ENCODE measurements around the gene ZNF526. TPM values are rescaled to one million over a fixed set of nuclear protein-coding genes. Genes with fewer than 3 reads are reported as not detected.

Gene ZNF526
- total RNA-seq = 9.0 and 11.1 TPM in 2 replicates

GRCh38 chr19:42219812-42220750, at the start of gene ZNF526:
TSS of gene ZNF526 (plus strand) at chr19:42220312. CDS start at chr19:42224404, 4,092 bp downstream.

GRCh38 chr19:42217520-42218437, 2.3 kb upstream of the ZNF526 start, which contains the start of gene DEDD2:
TSS of gene DEDD2 (minus strand) at chr19:42217677. CDS start at chr19:42217007, 670 bp downstream.

GRCh38 chr19:42242512-42243409, 22.6 kb downstream of the ZNF526 start, which contains the start of gene GSK3A:
TSS of gene GSK3A (minus strand) at chr19:42242602. CDS start at chr19:42242465, 137 bp downstream.

GRCh38 chr19:42254850-42255765, 35.0 kb downstream of the ZNF526 start, which contains the start of gene ERF:
TSS of gene ERF (minus strand) at chr19:42255128. CDS start at chr19:42254999, 129 bp downstream.

GRCh38 chr19:42268704-42269477, 48.8 kb downstream of the ZNF526 start, which contains the start of gene CIC:
TSS of gene CIC (plus strand) at chr19:42269252. CDS start at chr19:42271784, 2,532 bp downstream.

Other genes starting within 250 kb of the ZNF526 start
- gene ATP1A3, start 226.1 kb upstream of the ZNF526 start, total RNA-seq = 0.07 and 0.13 TPM in 2 replicates
- 0.27 and 5.8 TPM in 2 replicates for gene GRIK5, start 150.1 kb upstream of the ZNF526 start, total RNA-seq
- 11.0 and 14.8 TPM in 2 replicates for gene ZNF574, start 144.1 kb upstream of the ZNF526 start, total RNA-seq
- gene POU2F2, start 87.9 kb upstream of the ZNF526 start, total RNA-seq = 0.40 and 1.1 TPM in 2 replicates
- 9.0 and 16.9 TPM in 2 replicates for gene DEDD2, start 2.6 kb upstream of the ZNF526 start, total RNA-seq
- gene GSK3A, start 22.3 kb downstream of the ZNF526 start, total RNA-seq = 22.3 and 30.4 TPM in 2 replicates
- 19.7 and 36.5 TPM in 2 replicates for gene ERF, start 34.8 kb downstream of the ZNF526 start, total RNA-seq
- gene CIC, start 48.9 kb downstream of the ZNF526 start, total RNA-seq = 23.9 and 36.1 TPM in 2 replicates
- gene PRR19, start 81.8 kb downstream of the ZNF526 start, total RNA-seq = 0.50 and 0.53 TPM in 2 replicates
- 24.5 and 27.3 TPM in 2 replicates for gene PAFAH1B3, start 82.3 kb downstream of the ZNF526 start, total RNA-seq
- not detected in 2 replicates for gene TMEM145, start 93.0 kb downstream of the ZNF526 start, total RNA-seq
- 25.4 and 27.6 TPM in 2 replicates for gene MEGF8, start 105.3 kb downstream of the ZNF526 start, total RNA-seq
- not detected in 2 replicates for gene CNFN, start 170.0 kb downstream of the ZNF526 start, total RNA-seq
- 2.9 and 9.6 TPM in 2 replicates for gene LIPE, start 207.1 kb downstream of the ZNF526 start, total RNA-seq
- gene CXCL17, start 222.6 kb downstream of the ZNF526 start, total RNA-seq = not detected in 2 replicates